GM19438 (cell line): Measurements from ENCODE around the gene BAIAP3.

Source experiments
- ATAC-seq: cut with Tn5 transposase; IDR thresholded peaks from one replicate; pipeline ENCODE4 v1.9.1; 2021; ENCODE audit warnings: low read depth; ENCODE audit not compliant: unreplicated experiment

The BAIAP3 gene

GRCh38 chr16:1381612-1382406 is 48.4 kb downstream of the BAIAP3 start:
- ATAC-seq = no peak

GRCh38 chr16:1383556-1383955 is 50.1 kb downstream of the BAIAP3 start:
- no peak for ATAC-seq

GRCh38 chr16:1385232-1385631 is 51.8 kb downstream of the BAIAP3 start:
- ATAC-seq = no peak

GRCh38 chr16:1387331-1387730 is 53.9 kb downstream of the BAIAP3 start:
- no peak for ATAC-seq

GRCh38 chr16:1389762-1390161 is 56.3 kb downstream of the BAIAP3 start:
- ATAC-seq = no peak

- ATAC-seq = no peak
Measured at GRCh38 chr16:1390239-1390779, 56.9 kb downstream of the BAIAP3 start.

GRCh38 chr16:1392826-1393225 is 59.4 kb downstream of the BAIAP3 start:
- no peak for ATAC-seq

GRCh38 chr16:1393613-1394176 is 60.2 kb downstream of the BAIAP3 start:
- no peak for ATAC-seq

GRCh38 chr16:1394367-1394951 is 61.0 kb downstream of the BAIAP3 start:
- ATAC-seq = no peak

GRCh38 chr16:1395444-1396031 is 62.1 kb downstream of the BAIAP3 start:
- no peak for ATAC-seq

GRCh38 chr16:1397779-1398178 is 64.3 kb downstream of the BAIAP3 start:
- no peak for ATAC-seq

- no peak for ATAC-seq
Measured at GRCh38 chr16:1398351-1398750, 64.9 kb downstream of the BAIAP3 start.
